GM13976 (cell line): Measurements from ENCODE around the gene ABCB9.

ENCODE experiments used
- DNase-seq: peaks from one replicate; pipeline ENCODE4 v3.0.0; 2012; ENCODE audit warnings: low spot score
- CTCF ChIP-seq: IDR thresholded peaks from 2 replicates; pipeline ENCODE4 v1.5.1; 2012; ENCODE audit warnings: borderline replicate concordance, mild to moderate bottlenecking; ENCODE audit not compliant: insufficient read depth; ENCODE audit errors: extremely low read depth, missing control alignments, control extremely low read depth
- in situ Hi-C: fragments of 300-500 bp; cut with MboI; formaldehyde crosslinking; loops from one replicate; pipeline ENCODE4 v1.12.0; 2022; ENCODE audit warnings: low sequenced_read_pairs, mixed read lengths, inconsistent platforms; ENCODE audit not compliant: unreplicated experiment

ABCB9 gene

GRCh38 chr12:122955156-122955555 lies 11.1 kb downstream of the ABCB9 start:
- in situ Hi-C loops = no loop called here
- no peak for DNase-seq
- TF ChIP-seq CTCF = no peak

- in situ Hi-C loops = loop anchor here (5.0 kb wide), 1 partner anchor 95 kb away; no protein-coding TSS in a partner anchor
- TF ChIP-seq CTCF = peak; percentile 89
- DNase-seq = peak; percentile 88
Observed at GRCh38 chr12:122951979-122952892, 14.0 kb downstream of the ABCB9 start.

- in situ Hi-C loops = loop anchor here (5.0 kb wide), 1 partner anchor 94 kb away; no protein-coding TSS in a partner anchor
- TF ChIP-seq CTCF = no peak
- no peak for DNase-seq
Observed at GRCh38 chr12:122951406-122951805, 14.9 kb downstream of the ABCB9 start.

GRCh38 chr12:122949816-122950675 lies 16.2 kb downstream of the ABCB9 start:
- no peak for TF ChIP-seq CTCF
- in situ Hi-C loops = loop anchor here (5.0 kb wide), 1 partner anchor 93 kb away; no protein-coding TSS in a partner anchor
- no peak for DNase-seq

- in situ Hi-C loops = no loop called here
- no peak for DNase-seq
- no peak for TF ChIP-seq CTCF
Observed at GRCh38 chr12:122949405-122949804, 16.9 kb downstream of the ABCB9 start.

- in situ Hi-C loops = no loop called here
- no peak for TF ChIP-seq CTCF
- DNase-seq = no peak
Observed at GRCh38 chr12:122948605-122949004, 17.7 kb downstream of the ABCB9 start.
